Liver (tissue), 9 donors: ENCODE measurements around the gene TOLLIP. TPM values are rescaled to one million over a fixed set of nuclear protein-coding genes. Genes with fewer than 3 reads are reported as not detected.

ENCODE experiments used
- DNase-seq: peaks from one replicate; pipeline ENCODE4 v3.0.0-alpha.2; 2017; ENCODE audit warnings: low spot score
- H3K27ac ChIP-seq, 2 donors: one replicate each; pipeline ENCODE4 v1.7.0; 2013; ENCODE audit warnings: inconsistent platforms in 2 of 2, low read length in 2 of 2, control low read depth in 1 of 2, low read depth in 1 of 2, mild to moderate bottlenecking in 1 of 2
- H3K27me3 ChIP-seq, 4 donors: one replicate each; pipeline versions ENCODE4 v1.6.1 to v1.7.0; 2013; ENCODE audit warnings: low read length in 3 of 4, inconsistent platforms in 1 of 4, mild to moderate bottlenecking in 1 of 4, moderate library complexity in 1 of 4; ENCODE audit not compliant: control insufficient read depth in 4 of 4, insufficient read depth in 4 of 4
- H3K36me3 ChIP-seq, 4 donors: one replicate each; pipeline versions ENCODE4 v1.6.1 to v1.7.0; 2013; ENCODE audit warnings: low read length in 3 of 4, mild to moderate bottlenecking in 3 of 4, low read depth in 1 of 4, moderate library complexity in 1 of 4; ENCODE audit not compliant: control insufficient read depth in 4 of 4, insufficient read depth in 3 of 4
- H3K4me1 ChIP-seq, 4 donors: one replicate each; pipeline versions ENCODE4 v1.6.1 to v1.7.0; 2013; ENCODE audit warnings: low read length in 3 of 4, mild to moderate bottlenecking in 3 of 4, moderate library complexity in 1 of 4; ENCODE audit not compliant: control insufficient read depth in 4 of 4, insufficient read depth in 4 of 4
- H3K4me3 ChIP-seq, 3 donors: one replicate each; pipeline versions ENCODE4 v1.6.1 to v1.7.0; 2013; ENCODE audit warnings: low read length in 3 of 3, control low read depth in 1 of 3, low read depth in 1 of 3, mild to moderate bottlenecking in 1 of 3
- H3K9ac ChIP-seq, 2 donors: one replicate each; pipeline ENCODE4 v1.7.0; 2013; ENCODE audit warnings: low read length in 2 of 2, mild to moderate bottlenecking in 2 of 2, moderate library complexity in 2 of 2, control low read depth in 1 of 2, low read depth in 1 of 2
- H3K9me3 ChIP-seq, 4 donors: one replicate each; pipeline versions ENCODE4 v1.6.1 to v1.7.0; 2013; ENCODE audit warnings: low read length in 3 of 4; ENCODE audit not compliant: control insufficient read depth in 4 of 4
- ATF3 ChIP-seq: IDR thresholded peaks from 2 replicates; pipeline ENCODE4 v1.6.1; 2016; ENCODE audit warnings: antibody characterized with exemption
- CTCF ChIP-seq: fragments of 150-350 bp; IDR thresholded peaks from 2 replicates; pipeline ENCODE4 v1.5.1; 2017; ENCODE audit warnings: improper control_type of control experiment, low read depth, low read length; ENCODE audit not compliant: missing input control
- EGR1 ChIP-seq, 2 donors: IDR thresholded peaks; 2 replicates each; pipeline ENCODE4 v1.6.1; 2016 to 2018; ENCODE audit warnings: antibody characterized with exemption in 2 of 2, low read depth in 2 of 2
- FOXA1 ChIP-seq: IDR thresholded peaks from 2 replicates; pipeline ENCODE4 v1.6.1; 2016; ENCODE audit warnings: antibody characterized with exemption
- FOXA2 ChIP-seq: IDR thresholded peaks from 2 replicates; pipeline ENCODE4 v1.6.1; 2016; ENCODE audit warnings: antibody characterized with exemption
- GABPA ChIP-seq, 2 donors: IDR thresholded peaks in 1 of 2; conservative IDR thresholded peaks in 1 of 2; 2 replicates each; pipeline ENCODE4 v1.6.1; 2016; ENCODE audit warnings: antibody characterized with exemption in 2 of 2, mild to moderate bottlenecking in 1 of 2, moderate library complexity in 1 of 2
- HNF4A ChIP-seq, 2 donors: conservative IDR thresholded peaks; 2 replicates each; pipeline ENCODE4 v1.6.1; 2016; ENCODE audit warnings: antibody characterized with exemption in 2 of 2, mild to moderate bottlenecking in 2 of 2
- HNF4G ChIP-seq: IDR thresholded peaks from 2 replicates; pipeline ENCODE4 v1.6.1; 2016; ENCODE audit warnings: antibody characterized with exemption
- JUND ChIP-seq, 2 donors: IDR thresholded peaks; 2 replicates each; pipeline ENCODE4 v1.6.1; 2016; ENCODE audit warnings: antibody characterized with exemption in 2 of 2
- MAX ChIP-seq: IDR thresholded peaks from 2 replicates; pipeline ENCODE4 v1.6.1; 2016; ENCODE audit warnings: antibody characterized with exemption
- NR2F2 ChIP-seq: IDR thresholded peaks from 2 replicates; pipeline ENCODE4 v1.6.1; 2016; ENCODE audit warnings: antibody characterized with exemption
- RAD21 ChIP-seq, 2 donors: IDR thresholded peaks; 2 replicates each; pipeline ENCODE4 v1.6.1; 2016; ENCODE audit warnings: antibody characterized with exemption in 2 of 2, mild to moderate bottlenecking in 2 of 2
- REST ChIP-seq: IDR thresholded peaks from 2 replicates; pipeline ENCODE4 v1.6.1; 2016; ENCODE audit warnings: antibody characterized with exemption, mild to moderate bottlenecking
- RXRA ChIP-seq, 2 donors: IDR thresholded peaks; 2 replicates each; pipeline ENCODE4 v1.6.1; 2017 to 2018; ENCODE audit warnings: antibody characterized with exemption in 2 of 2, mild to moderate bottlenecking in 1 of 2
- SP1 ChIP-seq: IDR thresholded peaks from 2 replicates; pipeline ENCODE4 v1.6.1; 2018; ENCODE audit warnings: antibody characterized with exemption, mild to moderate bottlenecking
- TAF1 ChIP-seq: conservative IDR thresholded peaks from 2 replicates; pipeline ENCODE4 v1.6.1; 2016; ENCODE audit warnings: antibody characterized with exemption, mild to moderate bottlenecking
- ZBTB33 ChIP-seq: IDR thresholded peaks from 2 replicates; pipeline ENCODE4 v1.6.1; 2016; ENCODE audit warnings: antibody characterized with exemption
- WGBS: extraction: QIAGEN DNeasy Blood & Tissue Kit; methylation state at CpG from one replicate; pipeline ENCODE4 v1.1.7; 2013; 5-methylcytosine and 5-hydroxymethylcytosine counted together
- polyA plus RNA-seq, 2 donors: library from polyadenylated mRNA; stranded (reverse) in 1 of 2; unstranded in 1 of 2; fragments of 200-250 nt in 1 of 2; fragments of >200 nt in 1 of 2; fragmentation: Nextera tagmentation in 1 of 2; extraction: Ambion mirVana in 1 of 2; gene quantifications; one replicate each; pipeline versions ENCODE4 v1.2.1 to v1.2.3, GENCODE V29; 2013 to 2015
- total RNA-seq, 2 donors: library from RNA; depleted of rRNA; stranded (reverse); fragments of >200 nt; gene quantifications; one replicate each; pipeline ENCODE4 v1.2.3, GENCODE V29; 2014
- donor health status: healthy.
- donor health status: healthy.
- donor health status: healthy.
- donor health status: healthy.
- donor health status: healthy.

TOLLIP gene
- total and polyA plus RNA-seq, 4 donors: 27.5 to 102 (median 72.9) TPM

GRCh38 chr11:1227551-1228100 lies 81.8 kb downstream of the TOLLIP start:
- H3K4me1 ChIP-seq: no peaks in the 10 kb centered on the region
- no peaks in the 10 kb centered on the region for H3K27me3 ChIP-seq
- 79% methylated on average over 23 of the region's 23 CpGs for WGBS
- H3K27ac ChIP-seq: no peak overlapping the region
- H3K9me3 ChIP-seq: no peaks in the 10 kb centered on the region
- no peak overlapping the region for H3K4me3 ChIP-seq
- DNase-seq: no peak
- no peaks in the 10 kb centered on the region for H3K36me3 ChIP-seq
- no peak overlapping the region for H3K9ac ChIP-seq
- no peak for TF ChIP-seq SP1
- TF ChIP-seq CTCF: no peak
- TF ChIP-seq FOXA1: no peak
- no peak for TF ChIP-seq RXRA (IDR thresholded peaks at IDR 0.05)
- no peak for TF ChIP-seq HNF4G
- TF ChIP-seq ATF3: no peak
- TF ChIP-seq REST: no peak
- TF ChIP-seq GABPA (IDR thresholded peaks at IDR 0.05 in 1 of 2, conservative IDR thresholded peaks at IDR 0.05 in 1 of 2): no peak
- no peak for TF ChIP-seq JUND (IDR thresholded peaks at IDR 0.05)
- no peak for TF ChIP-seq NR2F2

- H3K27me3 ChIP-seq: no peaks in the 10 kb centered on the region
- no peak overlapping the region for H3K9ac ChIP-seq
- no peaks in the 10 kb centered on the region for H3K4me1 ChIP-seq
- no peak overlapping the region for H3K4me3 ChIP-seq
- H3K27ac ChIP-seq: no peak overlapping the region
- WGBS: 58% methylated on average over 23 of the region's 23 CpGs
- no peak for DNase-seq
- no peaks in the 10 kb centered on the region for H3K36me3 ChIP-seq
- no peaks in the 10 kb centered on the region for H3K9me3 ChIP-seq
- no peak for TF ChIP-seq HNF4G
- TF ChIP-seq HNF4A (conservative IDR thresholded peaks at IDR 0.05): no peak
- no peak for TF ChIP-seq RAD21 (IDR thresholded peaks at IDR 0.05)
- no peak for TF ChIP-seq REST
- TF ChIP-seq JUND (IDR thresholded peaks at IDR 0.05): no peak
- TF ChIP-seq EGR1 (IDR thresholded peaks at IDR 0.05; ENCODE audit: low read depth in 2 of 2): no peak
- TF ChIP-seq FOXA2: no peak
- no peak for TF ChIP-seq NR2F2
- TF ChIP-seq ZBTB33: no peak
- TF ChIP-seq GABPA (IDR thresholded peaks at IDR 0.05 in 1 of 2, conservative IDR thresholded peaks at IDR 0.05 in 1 of 2): no peak
- no peak for TF ChIP-seq SP1
- no peak for TF ChIP-seq ATF3
- TF ChIP-seq TAF1: no peak
- TF ChIP-seq MAX: no peak
- TF ChIP-seq RXRA (IDR thresholded peaks at IDR 0.05): no peak
These were observed 82.4 kb downstream of the TOLLIP start for GRCh38 chr11:1226986-1227550.
